Measurements from ENCODE around the gene RFX3.

Gene RFX3

DNA sequence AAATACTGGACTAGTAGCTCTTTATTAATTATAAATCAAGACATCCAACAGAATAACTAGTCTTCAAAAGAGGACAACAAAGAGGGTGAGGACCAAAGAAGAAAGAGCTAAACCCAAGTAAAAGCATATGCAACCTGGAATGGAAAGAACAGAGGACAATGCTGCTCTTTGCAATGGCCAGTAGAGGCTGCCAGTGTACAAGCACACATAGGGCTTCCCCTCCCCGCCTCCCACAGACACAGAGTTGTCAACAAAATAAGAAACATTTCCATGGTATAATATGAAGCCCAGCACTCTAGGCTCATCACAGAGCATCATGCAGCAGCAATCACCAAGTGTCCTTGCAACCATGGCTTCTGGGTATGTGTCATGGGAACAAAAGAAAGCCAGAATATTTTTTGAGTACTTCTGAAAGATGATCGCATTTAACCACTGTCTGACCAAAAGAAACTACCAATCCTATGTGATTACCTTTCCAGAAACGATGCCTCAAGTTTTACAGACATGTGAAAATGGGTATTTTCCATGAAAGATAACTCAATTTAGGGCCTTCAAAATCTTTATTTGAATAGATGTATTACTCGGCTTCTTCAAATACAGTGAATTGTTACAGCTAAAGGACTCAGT is 58.1 kb downstream of the RFX3 start:
- Histone ChIP-seq H3K4me3 (replicated peaks; ENCODE audit: insufficient read depth, low read length) (no peak overlapping the region), H3K27ac (replicated peaks) (no peak overlapping the region), H3K27me3 (ENCODE audit: insufficient read depth, poor library complexity, severe bottlenecking) (no peaks in the 10 kb centered on the region)
- peak; percentile 1 to 69 for DNase-seq (ENCODE audit: low read depth in 1 of 2, low spot score in 1 of 2)
- TF ChIP-seq CTCF (IDR thresholded peaks at IDR 0.05; ENCODE audit: insufficient read depth, low read length): peak; percentile 98
- TF ChIP-seq, protein P1, sequence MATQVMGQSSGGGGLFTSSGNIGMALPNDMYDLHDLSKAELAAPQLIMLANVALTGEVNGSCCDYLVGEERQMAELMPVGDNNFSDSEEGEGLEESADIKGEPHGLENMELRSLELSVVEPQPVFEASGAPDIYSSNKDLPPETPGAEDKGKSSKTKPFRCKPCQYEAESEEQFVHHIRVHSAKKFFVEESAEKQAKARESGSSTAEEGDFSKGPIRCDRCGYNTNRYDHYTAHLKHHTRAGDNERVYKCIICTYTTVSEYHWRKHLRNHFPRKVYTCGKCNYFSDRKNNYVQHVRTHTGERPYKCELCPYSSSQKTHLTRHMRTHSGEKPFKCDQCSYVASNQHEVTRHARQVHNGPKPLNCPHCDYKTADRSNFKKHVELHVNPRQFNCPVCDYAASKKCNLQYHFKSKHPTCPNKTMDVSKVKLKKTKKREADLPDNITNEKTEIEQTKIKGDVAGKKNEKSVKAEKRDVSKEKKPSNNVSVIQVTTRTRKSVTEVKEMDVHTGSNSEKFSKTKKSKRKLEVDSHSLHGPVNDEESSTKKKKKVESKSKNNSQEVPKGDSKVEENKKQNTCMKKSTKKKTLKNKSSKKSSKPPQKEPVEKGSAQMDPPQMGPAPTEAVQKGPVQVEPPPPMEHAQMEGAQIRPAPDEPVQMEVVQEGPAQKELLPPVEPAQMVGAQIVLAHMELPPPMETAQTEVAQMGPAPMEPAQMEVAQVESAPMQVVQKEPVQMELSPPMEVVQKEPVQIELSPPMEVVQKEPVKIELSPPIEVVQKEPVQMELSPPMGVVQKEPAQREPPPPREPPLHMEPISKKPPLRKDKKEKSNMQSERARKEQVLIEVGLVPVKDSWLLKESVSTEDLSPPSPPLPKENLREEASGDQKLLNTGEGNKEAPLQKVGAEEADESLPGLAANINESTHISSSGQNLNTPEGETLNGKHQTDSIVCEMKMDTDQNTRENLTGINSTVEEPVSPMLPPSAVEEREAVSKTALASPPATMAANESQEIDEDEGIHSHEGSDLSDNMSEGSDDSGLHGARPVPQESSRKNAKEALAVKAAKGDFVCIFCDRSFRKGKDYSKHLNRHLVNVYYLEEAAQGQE (IDR thresholded peaks at IDR 0.05; ENCODE audit: insufficient replicate concordance, low read depth): no peak

- Histone ChIP-seq H3K4me3 (replicated peaks; ENCODE audit: insufficient read depth, low read length) (no peak overlapping the region), H3K27me3 (ENCODE audit: insufficient read depth, poor library complexity, severe bottlenecking) (no peaks in the 10 kb centered on the region), H3K27ac (replicated peaks) (no peak overlapping the region)
- no peak for TF ChIP-seq SPI1 (IDR thresholded peaks at IDR 0.05; ENCODE audit: borderline replicate concordance, low read depth)
- no peak for TF ChIP-seq CTCF (IDR thresholded peaks at IDR 0.05; ENCODE audit: insufficient read depth, low read length)
- TF ChIP-seq GABPA (IDR thresholded peaks at IDR 0.05; ENCODE audit: low read depth): no peak
- DNase-seq (ENCODE audit: low read depth in 1 of 2, low spot score in 1 of 2): no peak
Measured at GRCh38 chr9:3464033-3464638, 61.7 kb downstream of the RFX3 start.

- H3K27me3 ChIP-seq (ENCODE audit: insufficient read depth, poor library complexity, severe bottlenecking): no peaks in the 10 kb centered on the region
- no peak overlapping the region for H3K4me3 ChIP-seq (replicated peaks; ENCODE audit: insufficient read depth, low read length)
- no peak overlapping the region for H3K27ac ChIP-seq (replicated peaks)
- no peak for DNase-seq (ENCODE audit: low read depth in 1 of 2, low spot score in 1 of 2)
- TF ChIP-seq SPI1 (IDR thresholded peaks at IDR 0.05; ENCODE audit: borderline replicate concordance, low read depth) (no peak), GABPA (IDR thresholded peaks at IDR 0.05; ENCODE audit: low read depth) (no peak), CTCF (IDR thresholded peaks at IDR 0.05; ENCODE audit: insufficient read depth, low read length) (no peak), POLR2AphosphoS5 (IDR thresholded peaks at IDR 0.05; ENCODE audit: low read depth) (no peak)
- TF ChIP-seq, protein P1 (IDR thresholded peaks at IDR 0.05; ENCODE audit: insufficient replicate concordance, low read depth): no peak
Measured at GRCh38 chr9:3458806-3459475, 66.9 kb downstream of the RFX3 start.

Data from HL-60 (cell line).